ENCODE measurements around the gene MEAK7.

MEAK7 gene

GRCh38 chr16:84504420-84505248 is at the start of gene MEAK7:
MEAK7 (minus strand) TSS chr16:84504659; CDS start chr16:84498086, 6,573 bp downstream.
- DNase-seq (ENCODE audit: low spot score) = peak; percentile 97

GRCh38 chr16:84553873-84554399 is 49.5 kb upstream of the MEAK7 start:
- no peak for DNase-seq (ENCODE audit: low spot score)

- no peak for DNase-seq (ENCODE audit: low spot score)
Measured at GRCh38 chr16:84552135-84552534, 47.7 kb upstream of the MEAK7 start.

GRCh38 chr16:84550096-84550495 is 45.6 kb upstream of the MEAK7 start:
- DNase-seq (ENCODE audit: low spot score) = no peak

GRCh38 chr16:84548971-84549844 is 44.7 kb upstream of the MEAK7 start:
- DNase-seq (ENCODE audit: low spot score) = peak; percentile 35

- no peak for DNase-seq (ENCODE audit: low spot score)
Measured at GRCh38 chr16:84548508-84548907, 44.0 kb upstream of the MEAK7 start.

GRCh38 chr16:84547546-84548061 is 43.1 kb upstream of the MEAK7 start:
- no peak for DNase-seq (ENCODE audit: low spot score)

GRCh38 chr16:84546669-84547545 is 42.4 kb upstream of the MEAK7 start:
- DNase-seq (ENCODE audit: low spot score) = no peak

- DNase-seq (ENCODE audit: low spot score) = no peak
Measured at GRCh38 chr16:84545114-84545737, 40.8 kb upstream of the MEAK7 start.

GRCh38 chr16:84544031-84544773 is 39.7 kb upstream of the MEAK7 start:
- DNase-seq (ENCODE audit: low spot score) = no peak

GRCh38 chr16:84543253-84543652 is 38.8 kb upstream of the MEAK7 start:
- no peak for DNase-seq (ENCODE audit: low spot score)

GRCh38 chr16:84541999-84542817 is 37.7 kb upstream of the MEAK7 start:
- no peak for DNase-seq (ENCODE audit: low spot score)

- DNase-seq (ENCODE audit: low spot score) = no peak
Measured at GRCh38 chr16:84540194-84540593, 35.7 kb upstream of the MEAK7 start.

GRCh38 chr16:84538222-84538840 is 33.9 kb upstream of the MEAK7 start:
- no peak for DNase-seq (ENCODE audit: low spot score)

- peak; percentile 88 for DNase-seq (ENCODE audit: low spot score)
Measured at GRCh38 chr16:84537491-84538151, 33.2 kb upstream of the MEAK7 start.

GRCh38 chr16:84535851-84536250 is 31.4 kb upstream of the MEAK7 start:
- no peak for DNase-seq (ENCODE audit: low spot score)

- no peak for DNase-seq (ENCODE audit: low spot score)
Measured at GRCh38 chr16:84535408-84535807, 30.9 kb upstream of the MEAK7 start.

- DNase-seq (ENCODE audit: low spot score) = no peak
Measured at GRCh38 chr16:84534815-84535214, 30.4 kb upstream of the MEAK7 start.
